ENCODE results near the gene MLEC.

GRCh38 chr12:120687578-120688289 lies 785 bp downstream of the MLEC start:
- TF ChIP-seq POLR2A (IDR thresholded peaks at IDR 0.05) (no peak), CTCF (IDR thresholded peaks at IDR 0.05) (no peak)
